ENCODE measurements around the gene CD300LG.

- TF ChIP-seq SNAI2 (CRISPR knock-in tag; IDR thresholded peaks at IDR 0.05) (no peak), ZFP3 (CRISPR knock-in tag; IDR thresholded peaks at IDR 0.05) (no peak), ZNF70 (CRISPR knock-in tag; IDR thresholded peaks at IDR 0.05) (no peak), PATZ1 (CRISPR knock-in tag; IDR thresholded peaks at IDR 0.05; ENCODE audit: borderline replicate concordance) (no peak), ZFP30 (CRISPR knock-in tag; IDR thresholded peaks at IDR 0.05) (no peak), TCF4 (CRISPR knock-in tag; IDR thresholded peaks at IDR 0.05; ENCODE audit: borderline replicate concordance) (no peak), CREB5 (CRISPR knock-in tag; IDR thresholded peaks at IDR 0.05; ENCODE audit: low read depth) (no peak), ESRRG (CRISPR knock-in tag; IDR thresholded peaks at IDR 0.05) (no peak), TSHZ2 (CRISPR knock-in tag; IDR thresholded peaks at IDR 0.05) (no peak), GLIS3 (CRISPR knock-in tag; IDR thresholded peaks at IDR 0.05) (no peak), ARNTL (CRISPR knock-in tag; IDR thresholded peaks at IDR 0.05; ENCODE audit: borderline replicate concordance, low read depth) (no peak), CSDC2 (CRISPR knock-in tag; IDR thresholded peaks at IDR 0.05) (no peak), ZNF565 (CRISPR knock-in tag; conservative IDR thresholded peaks at IDR 0.05; ENCODE audit: low read depth) (no peak), PPARA (CRISPR knock-in tag; IDR thresholded peaks at IDR 0.05; ENCODE audit: borderline replicate concordance) (no peak)
These were observed 15.0 kb downstream of the CD300LG start for GRCh38 chr17:43861960-43862359.

Measured in SK-N-SH treated with all-trans-retinoic acid at 6 μM for 48 hours (cell line).